Suppressor macrophage treated with lipopolysaccharide for 4 hours (primary cell): ENCODE results near the gene PCID2.
"Not testable (repeated sequence)": the region's sequence is repeated elsewhere in the genome, so short reads cannot be mapped to it uniquely, and the experiment has no call there.

Experiments used
- DNase-seq: peaks from one replicate; pipeline ENCODE4 v3.0.0-alpha.2; 2020

PCID2 gene

GRCh38 chr13:113162783-113163685 lies 45.4 kb downstream of the PCID2 start:
- DNase-seq = no peak

GRCh38 chr13:113161975-113162374 lies 46.5 kb downstream of the PCID2 start:
- DNase-seq = not testable (repeated sequence)

DNA sequence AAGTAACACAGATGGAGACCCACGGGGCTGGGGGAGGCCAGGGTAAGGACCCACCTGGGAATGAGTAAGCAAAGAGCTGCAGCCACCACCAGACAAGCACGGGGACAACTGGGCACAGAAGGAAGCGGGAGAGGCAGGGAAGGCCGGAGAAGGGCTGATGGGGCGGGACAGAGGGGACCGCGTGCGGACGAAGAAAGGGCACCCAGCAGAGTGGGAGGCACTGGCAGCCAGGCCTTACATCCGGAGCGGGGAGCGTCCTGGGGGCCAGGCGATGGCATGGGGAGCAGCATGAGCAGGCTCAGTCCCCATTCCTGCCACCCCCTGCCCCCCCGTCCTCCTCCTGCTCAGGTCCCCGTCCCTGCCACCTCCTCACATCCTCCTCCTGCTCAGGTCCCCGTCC lies 47.0 kb downstream of the PCID2 start:
- no peak for DNase-seq

- DNase-seq = no peak
Observed at GRCh38 chr13:113160983-113161382, 47.5 kb downstream of the PCID2 start.

DNA sequence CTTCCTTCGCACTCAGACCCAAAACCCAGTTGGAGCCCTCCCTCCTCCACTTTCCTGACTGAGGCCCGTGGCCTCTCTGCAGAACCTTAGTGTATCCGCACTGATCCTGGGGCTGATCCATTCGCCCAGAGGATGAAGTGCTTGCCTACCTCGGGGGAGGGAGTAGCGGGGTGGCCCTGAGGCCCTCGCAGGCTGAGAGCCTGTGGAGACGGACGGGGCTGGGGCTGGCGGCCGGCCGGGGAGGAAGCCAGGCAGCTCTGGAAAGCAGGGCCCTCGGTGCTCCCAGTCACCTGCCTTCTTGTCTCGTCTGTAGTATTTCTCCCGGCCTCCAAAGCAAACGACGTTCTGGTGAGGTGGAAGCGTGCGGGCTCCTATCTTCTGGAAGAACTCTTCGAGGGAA lies 48.8 kb downstream of the PCID2 start:
- DNase-seq = no peak

DNA sequence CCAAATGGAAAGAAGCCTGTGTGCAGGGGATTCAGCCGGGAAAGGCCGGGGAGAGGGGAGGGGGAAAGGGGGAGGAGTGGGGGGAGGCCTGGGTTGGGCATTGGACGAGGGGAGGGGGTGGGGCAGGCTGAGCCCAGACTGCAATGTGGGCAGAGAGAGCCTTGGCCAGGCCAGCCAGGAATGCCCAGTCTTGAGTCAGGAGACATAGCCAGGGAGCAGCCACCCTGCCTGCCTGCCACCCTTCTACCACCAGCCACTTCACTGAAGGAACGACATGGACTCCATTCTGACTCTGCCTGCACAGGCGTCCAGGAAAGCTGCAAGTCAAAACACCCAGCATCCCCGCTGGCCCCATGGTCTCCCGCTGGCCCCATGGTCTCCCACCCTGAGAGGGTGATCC lies 49.5 kb downstream of the PCID2 start:
- DNase-seq = no peak

DNA sequence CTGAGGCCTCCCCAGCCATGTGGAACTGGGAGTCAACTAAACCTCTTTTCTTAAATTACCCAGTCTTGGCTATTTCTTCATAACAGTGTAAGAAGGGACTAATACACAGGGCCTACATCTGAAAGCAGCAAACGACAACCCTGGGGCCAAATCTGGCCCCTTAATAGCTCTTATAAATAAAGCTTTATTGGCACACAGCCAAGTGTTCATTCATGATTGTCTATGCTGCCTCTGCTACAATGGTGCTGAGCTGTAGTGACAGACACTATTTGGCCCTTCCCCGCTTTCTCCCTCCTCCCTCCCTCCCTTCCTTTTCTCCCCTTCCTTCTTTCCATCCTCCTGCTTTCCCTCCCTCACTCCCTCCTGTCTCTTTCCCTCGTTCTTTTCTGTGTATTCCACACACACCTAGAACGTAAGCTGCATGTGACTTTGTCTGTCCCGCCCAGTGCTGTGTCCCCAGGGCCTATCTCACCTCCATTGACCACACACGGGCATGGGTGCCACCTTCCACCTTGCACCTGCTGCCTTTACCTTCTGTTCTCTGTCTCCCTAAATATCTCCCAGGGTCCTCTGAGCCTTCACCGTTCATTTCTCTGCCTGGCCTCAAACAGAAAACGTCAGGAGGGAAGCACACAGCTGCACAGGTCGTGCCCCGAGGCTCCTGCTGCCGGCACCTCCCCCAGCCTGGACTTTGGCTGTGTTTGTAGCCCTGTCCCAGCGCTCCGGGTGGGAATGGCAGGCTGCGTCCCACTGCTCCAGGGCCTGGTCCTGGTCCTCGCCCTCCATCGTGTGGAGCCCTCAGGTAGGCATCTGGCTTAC lies 50.3 kb downstream of the PCID2 start, which contains the start of gene PROZ:
PROZ (plus strand) TSS at position 720 of the 819 bp plus-strand sequence; CDS start at position 733, 13 bp downstream.
- DNase-seq = no peak

- no peak for DNase-seq
Observed at GRCh38 chr13:113157206-113157928, 51.1 kb downstream of the PCID2 start.

DNA sequence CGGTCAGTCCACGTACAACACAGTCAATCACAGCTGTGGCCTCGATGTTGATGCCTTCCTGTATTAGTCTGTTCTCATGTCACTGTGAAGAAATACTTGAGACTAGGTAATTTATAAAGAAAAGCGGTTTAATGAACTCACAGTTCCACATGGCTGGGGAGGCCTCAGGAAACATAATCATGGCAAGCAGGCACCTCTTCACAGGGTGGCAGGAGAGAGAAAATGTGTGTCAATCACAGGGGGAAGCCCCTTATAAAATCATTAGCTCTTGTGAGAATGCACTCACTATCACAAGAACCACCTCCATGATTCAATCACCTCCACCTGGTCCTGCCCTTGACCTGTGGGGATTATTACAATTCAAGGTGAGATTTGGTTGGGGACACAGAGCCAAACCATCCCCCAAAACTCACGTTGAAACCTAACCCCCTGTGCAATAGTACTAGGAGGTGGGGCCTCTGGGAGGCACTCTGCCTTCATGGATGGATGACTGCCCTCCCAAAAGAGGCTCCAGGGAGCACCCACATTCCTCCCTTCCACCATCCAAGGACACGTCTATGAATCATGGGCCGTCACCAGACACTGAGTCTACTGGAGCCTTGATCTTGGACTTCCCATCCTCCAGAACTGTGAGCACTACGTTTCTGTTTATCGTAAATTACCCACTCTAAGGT lies 52.4 kb downstream of the PCID2 start:
- DNase-seq = no peak

DNA sequence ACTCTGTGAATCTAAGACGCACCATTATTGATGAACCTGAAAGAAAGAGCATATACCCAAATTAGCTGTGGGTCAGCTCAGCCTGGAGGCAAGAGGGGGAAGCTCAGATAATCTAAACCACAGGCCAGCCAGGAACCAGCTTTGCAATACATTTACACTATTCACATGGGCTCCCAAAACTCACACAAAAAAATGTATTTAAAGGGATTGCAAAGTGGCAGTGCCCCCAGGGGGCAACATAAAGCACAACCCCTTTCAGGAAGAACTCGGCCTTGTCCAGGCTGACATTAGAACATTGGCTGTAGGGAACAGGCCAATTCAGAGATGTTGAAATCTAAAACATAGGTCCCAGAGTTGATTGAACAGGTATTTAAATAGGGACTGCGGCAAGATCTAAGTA lies 53.3 kb downstream of the PCID2 start:
- no peak for DNase-seq

DNA sequence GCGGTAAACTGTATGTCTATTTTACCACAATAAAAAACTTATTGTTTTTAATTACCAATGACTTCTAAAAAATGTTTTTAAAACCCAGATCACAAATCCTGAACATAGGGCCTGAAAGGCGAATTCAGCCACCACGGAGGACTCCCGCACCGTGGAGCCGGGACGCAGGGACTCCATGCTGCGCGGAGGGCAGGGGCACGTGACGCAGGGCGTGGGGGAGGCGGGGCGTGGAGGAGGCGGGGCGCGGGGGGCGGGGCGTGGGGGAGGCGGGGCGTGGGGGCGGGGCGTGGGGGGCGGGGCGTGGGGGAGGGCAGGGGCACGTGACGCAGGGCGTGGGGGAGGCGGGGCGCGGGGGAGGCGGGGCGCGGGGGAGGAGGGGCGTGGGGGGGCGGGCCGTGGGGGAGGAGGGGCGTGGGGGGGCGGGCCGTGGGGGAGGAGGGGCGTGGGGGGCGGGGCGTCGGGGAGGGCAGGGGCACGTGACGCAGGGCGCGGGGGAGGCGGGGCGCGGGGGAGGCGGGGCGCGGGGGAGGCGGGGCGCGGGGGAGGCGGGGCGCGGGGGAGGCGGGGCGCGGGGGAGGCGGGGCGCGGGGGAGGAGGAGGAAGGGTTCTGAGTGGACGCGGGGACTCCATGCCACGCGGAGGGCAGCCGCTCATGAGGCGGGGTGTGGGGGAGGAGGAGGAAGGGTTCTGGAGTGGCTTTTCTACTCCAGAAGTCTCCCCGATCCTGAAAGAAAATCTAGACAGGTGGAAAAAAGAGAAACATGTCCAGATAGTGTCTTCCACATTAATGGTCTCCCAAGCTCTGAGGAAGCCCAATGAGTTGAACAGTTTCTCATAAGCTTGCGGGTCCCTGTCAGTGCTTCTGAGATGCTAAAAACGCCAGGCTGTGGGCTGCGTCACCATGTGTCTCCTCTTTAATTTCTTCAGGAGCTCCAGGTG lies 54.4 kb downstream of the PCID2 start:
- peak; percentile 70 for DNase-seq

GRCh38 chr13:113152984-113153809 lies 55.3 kb downstream of the PCID2 start:
- DNase-seq = peak; percentile 15

DNA sequence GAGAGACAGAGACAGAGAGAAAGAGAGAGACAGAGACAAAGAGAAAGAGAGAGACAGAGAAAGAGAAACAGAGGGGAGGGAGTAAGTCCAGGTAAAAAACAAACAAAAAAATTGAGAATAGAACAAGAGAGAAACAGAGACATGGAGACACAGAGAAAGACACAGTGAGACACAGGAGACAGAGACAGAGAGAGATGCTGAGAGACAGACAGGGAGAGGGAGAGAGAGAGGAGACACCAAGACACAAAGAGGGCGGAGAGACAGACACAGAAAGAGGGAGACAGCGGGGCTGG lies 55.8 kb downstream of the PCID2 start:
- DNase-seq = no peak

DNA sequence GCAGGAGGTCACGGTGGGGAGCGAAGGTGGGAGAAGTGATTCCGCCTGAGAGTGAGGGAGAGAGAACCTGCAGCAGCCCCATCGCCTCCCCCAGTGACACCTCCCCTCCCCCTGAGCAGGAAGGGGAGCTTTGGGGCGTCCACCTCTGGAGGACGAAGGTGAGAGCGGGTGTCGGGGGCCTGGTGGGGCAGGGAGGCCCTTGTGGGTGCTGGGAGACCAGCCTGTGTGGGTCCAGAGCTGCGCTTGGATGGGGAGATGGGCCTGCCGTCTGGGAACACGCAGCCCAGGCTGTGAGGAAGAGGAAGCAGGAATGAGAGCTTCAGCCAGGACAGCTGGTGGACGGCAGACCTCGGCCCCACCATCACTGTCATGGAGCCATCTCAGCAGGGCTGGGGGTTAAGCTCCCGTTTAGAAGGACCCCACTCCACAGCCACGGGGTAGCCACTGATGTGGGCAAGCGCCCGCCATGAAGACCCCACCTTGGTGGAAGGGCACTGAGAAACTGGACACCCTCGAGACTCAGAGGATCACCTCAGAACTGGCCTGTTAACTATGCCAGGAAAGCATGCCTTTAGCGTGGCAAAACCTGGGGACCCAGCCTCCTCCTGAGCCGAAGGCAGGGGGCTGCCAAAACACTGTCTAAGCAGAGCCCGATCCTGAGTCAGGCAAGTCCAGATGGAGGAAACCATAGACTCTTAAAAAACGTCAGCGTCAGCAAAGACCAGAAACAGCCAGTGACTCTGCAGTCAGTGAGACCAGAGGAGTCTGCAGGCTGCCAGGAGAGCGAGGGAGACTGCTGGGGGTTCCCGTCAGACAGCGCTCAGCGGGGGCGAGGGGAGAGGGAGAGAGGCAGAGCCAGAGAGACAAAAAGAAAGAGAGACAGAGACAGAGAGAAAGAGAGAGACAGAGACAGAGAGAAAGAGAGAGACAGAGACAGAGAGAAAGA lies 56.5 kb downstream of the PCID2 start:
- peak; percentile 60 for DNase-seq

- no peak for DNase-seq
Observed at GRCh38 chr13:113150550-113151365, 57.7 kb downstream of the PCID2 start.

- DNase-seq = no peak
Observed at GRCh38 chr13:113149711-113150549, 58.5 kb downstream of the PCID2 start.

GRCh38 chr13:113148940-113149503 lies 59.4 kb downstream of the PCID2 start:
- no peak for DNase-seq
